IPS-NIHi7 (cell line): ENCODE measurements around the gene CFAP100.

Experiments
- DNase-seq: peaks from one replicate; pipeline ENCODE4 v3.0.0; 2012; ENCODE audit warnings: mixed read lengths; ENCODE audit errors: extremely low spot score

Gene CFAP100

GRCh38 chr3:126478581-126479310 lies 84.0 kb downstream of the CFAP100 start:
- DNase-seq = no peak

- DNase-seq = no peak
Measured at GRCh38 chr3:126479642-126480041, 84.9 kb downstream of the CFAP100 start.

GRCh38 chr3:126480206-126480605 lies 85.5 kb downstream of the CFAP100 start:
- no peak for DNase-seq

- DNase-seq = no peak
Measured at GRCh38 chr3:126480861-126481260, 86.2 kb downstream of the CFAP100 start.

GRCh38 chr3:126481808-126482502 lies 87.2 kb downstream of the CFAP100 start:
- no peak for DNase-seq

- DNase-seq = no peak
Measured at GRCh38 chr3:126482503-126483255, 88.0 kb downstream of the CFAP100 start.

GRCh38 chr3:126483321-126483761 lies 88.6 kb downstream of the CFAP100 start:
- no peak for DNase-seq

- no peak for DNase-seq
Measured at GRCh38 chr3:126484148-126484547, 89.4 kb downstream of the CFAP100 start.

- no peak for DNase-seq
Measured at GRCh38 chr3:126484662-126485061, 90.0 kb downstream of the CFAP100 start.

GRCh38 chr3:126485176-126485897 lies 90.6 kb downstream of the CFAP100 start:
- peak; percentile 44 for DNase-seq

GRCh38 chr3:126485956-126486355 lies 91.2 kb downstream of the CFAP100 start:
- DNase-seq = no peak
